ENCODE measurements around the gene TMC6.

The TMC6 gene

GRCh38 chr17:78096093-78096492 is 32.5 kb downstream of the TMC6 start:
- no peak overlapping the region for H2BK5ac ChIP-seq (ENCODE audit: low read depth, low read length, poor library complexity, severe bottlenecking)
- DNase-seq: no peak
- H3K27ac ChIP-seq (ENCODE audit: low read length, poor library complexity, severe bottlenecking): no peak overlapping the region
- no peak overlapping the region for H3K23ac ChIP-seq (ENCODE audit: low read length in 2 of 2)
- H3K79me1 ChIP-seq (replicated peaks; ENCODE audit: low read length, poor library complexity, severe bottlenecking): no peaks in the 10 kb centered on the region
- H3K18ac ChIP-seq (ENCODE audit: low read depth in 1 of 2, low read length in 2 of 2): no peak overlapping the region
- H3K4me1 ChIP-seq (ENCODE audit: control insufficient read depth, insufficient read depth, low read depth, low read length): no peaks in the 10 kb centered on the region
- H3K4me3 ChIP-seq (ENCODE audit: insufficient read depth in 1 of 2, low read depth in 1 of 2, low read length in 2 of 2): no peak overlapping the region
- H2BK12ac ChIP-seq (ENCODE audit: low read length in 2 of 2): no peak overlapping the region
- no peaks in the 10 kb centered on the region for H3K9me3 ChIP-seq (ENCODE audit: control insufficient read depth, low read length)
- H2BK120ac ChIP-seq (ENCODE audit: low read depth, low read length): no peak overlapping the region
- no peak overlapping the region for H2AFZ ChIP-seq (ENCODE audit: low read depth, low read length)
- H3K9ac ChIP-seq (ENCODE audit: low read length): no peak overlapping the region
- H4K91ac ChIP-seq (ENCODE audit: low read length): no peak overlapping the region
- no peak overlapping the region for H3K4ac ChIP-seq (ENCODE audit: low read depth in 1 of 2, low read length in 2 of 2)
- no peak overlapping the region for H3K4me2 ChIP-seq (ENCODE audit: low read length, poor library complexity, severe bottlenecking)
- WGBS: 100% methylated on average over 9 of the region's 9 CpGs
- H2AK5ac ChIP-seq (ENCODE audit: low read length, severe bottlenecking): no peak overlapping the region
- peaks cover 55 to 89% of the 10 kb centered on the region in 2 experiments for H3K36me3 ChIP-seq (ENCODE audit: control insufficient read depth in 1 of 2, insufficient read depth in 2 of 2, low read depth in 1 of 2, low read length in 2 of 2)
- no peak overlapping the region for H3K14ac ChIP-seq (ENCODE audit: low read length in 2 of 2)
- no peaks in the 10 kb centered on the region for H3K27me3 ChIP-seq (ENCODE audit: control insufficient read depth in 1 of 2, insufficient read depth in 1 of 2, low read length in 2 of 2)
- no peak overlapping the region for H2BK15ac ChIP-seq (ENCODE audit: low read depth, poor library complexity, severe bottlenecking)
- H4K8ac ChIP-seq (ENCODE audit: low read length): no peak overlapping the region

GRCh38 chr17:78095035-78095434 is 33.5 kb downstream of the TMC6 start:
- Histone ChIP-seq H2AFZ (ENCODE audit: low read depth, low read length) (no peak overlapping the region), H3K4me2 (ENCODE audit: low read length, poor library complexity, severe bottlenecking) (no peak overlapping the region), H2AK5ac (ENCODE audit: low read length, severe bottlenecking) (no peak overlapping the region), H3K18ac (ENCODE audit: low read depth in 1 of 2, low read length in 2 of 2) (no peak overlapping the region), H3K9me3 (ENCODE audit: control insufficient read depth, low read length) (no peaks in the 10 kb centered on the region), H2BK12ac (ENCODE audit: low read length in 2 of 2) (no peak overlapping the region), H3K36me3 (ENCODE audit: control insufficient read depth in 1 of 2, insufficient read depth in 2 of 2, low read depth in 1 of 2, low read length in 2 of 2) (peaks cover 53 to 93% of the 10 kb centered on the region in 2 experiments), H4K8ac (ENCODE audit: low read length) (no peak overlapping the region), H4K91ac (ENCODE audit: low read length) (no peak overlapping the region), H3K27ac (ENCODE audit: low read length, poor library complexity, severe bottlenecking) (no peak overlapping the region), H3K4me3 (ENCODE audit: insufficient read depth in 1 of 2, low read depth in 1 of 2, low read length in 2 of 2) (no peak overlapping the region), H3K4ac (ENCODE audit: low read depth in 1 of 2, low read length in 2 of 2) (no peak overlapping the region), H3K14ac (ENCODE audit: low read length in 2 of 2) (no peak overlapping the region), H3K23ac (ENCODE audit: low read length in 2 of 2) (no peak overlapping the region), H3K79me1 (replicated peaks; ENCODE audit: low read length, poor library complexity, severe bottlenecking) (no peaks in the 10 kb centered on the region), H3K9ac (ENCODE audit: low read length) (no peak overlapping the region), H3K4me1 (ENCODE audit: control insufficient read depth, insufficient read depth, low read depth, low read length) (no peaks in the 10 kb centered on the region), H2BK5ac (ENCODE audit: low read depth, low read length, poor library complexity, severe bottlenecking) (no peak overlapping the region), H3K27me3 (ENCODE audit: control insufficient read depth in 1 of 2, insufficient read depth in 1 of 2, low read length in 2 of 2) (no peaks in the 10 kb centered on the region), H2BK120ac (ENCODE audit: low read depth, low read length) (no peak overlapping the region), H2BK15ac (ENCODE audit: low read depth, poor library complexity, severe bottlenecking) (no peak overlapping the region)
- DNase-seq: no peak
- 98% methylated on average over 6 of the region's 6 CpGs for WGBS

GRCh38 chr17:78092794-78093324 is 35.7 kb downstream of the TMC6 start:
- Histone ChIP-seq H2BK12ac (ENCODE audit: low read length in 2 of 2) (no peak overlapping the region), H3K36me3 (ENCODE audit: control insufficient read depth in 1 of 2, insufficient read depth in 2 of 2, low read depth in 1 of 2, low read length in 2 of 2) (peaks cover 40 to 88% of the 10 kb centered on the region in 2 experiments), H4K8ac (ENCODE audit: low read length) (no peak overlapping the region), H2BK120ac (ENCODE audit: low read depth, low read length) (no peak overlapping the region), H3K4me1 (ENCODE audit: control insufficient read depth, insufficient read depth, low read depth, low read length) (no peaks in the 10 kb centered on the region), H2AK5ac (ENCODE audit: low read length, severe bottlenecking) (no peak overlapping the region), H3K23ac (ENCODE audit: low read length in 2 of 2) (no peak overlapping the region), H3K79me1 (replicated peaks; ENCODE audit: low read length, poor library complexity, severe bottlenecking) (no peaks in the 10 kb centered on the region), H3K27ac (ENCODE audit: low read length, poor library complexity, severe bottlenecking) (no peak overlapping the region), H3K27me3 (ENCODE audit: control insufficient read depth in 1 of 2, insufficient read depth in 1 of 2, low read length in 2 of 2) (no peaks in the 10 kb centered on the region), H3K9me3 (ENCODE audit: control insufficient read depth, low read length) (no peaks in the 10 kb centered on the region), H2BK5ac (ENCODE audit: low read depth, low read length, poor library complexity, severe bottlenecking) (no peak overlapping the region), H2BK15ac (ENCODE audit: low read depth, poor library complexity, severe bottlenecking) (no peak overlapping the region), H3K9ac (ENCODE audit: low read length) (no peak overlapping the region), H3K18ac (ENCODE audit: low read depth in 1 of 2, low read length in 2 of 2) (no peak overlapping the region), H3K14ac (ENCODE audit: low read length in 2 of 2) (no peak overlapping the region), H3K4me2 (ENCODE audit: low read length, poor library complexity, severe bottlenecking) (no peak overlapping the region), H2AFZ (ENCODE audit: low read depth, low read length) (no peak overlapping the region), H3K4ac (ENCODE audit: low read depth in 1 of 2, low read length in 2 of 2) (no peak overlapping the region), H4K91ac (ENCODE audit: low read length) (no peak overlapping the region), H3K4me3 (ENCODE audit: insufficient read depth in 1 of 2, low read depth in 1 of 2, low read length in 2 of 2) (no peak overlapping the region)
- no peak for DNase-seq
- 91% methylated on average over 6 of the region's 6 CpGs for WGBS

- H3K79me1 ChIP-seq (replicated peaks; ENCODE audit: low read length, poor library complexity, severe bottlenecking): no peaks in the 10 kb centered on the region
- H3K18ac ChIP-seq (ENCODE audit: low read depth in 1 of 2, low read length in 2 of 2): no peak overlapping the region
- no peaks in the 10 kb centered on the region for H3K27me3 ChIP-seq (ENCODE audit: control insufficient read depth in 1 of 2, insufficient read depth in 1 of 2, low read length in 2 of 2)
- H3K4me3 ChIP-seq (ENCODE audit: insufficient read depth in 1 of 2, low read depth in 1 of 2, low read length in 2 of 2): no peak overlapping the region
- no peak overlapping the region for H3K27ac ChIP-seq (ENCODE audit: low read length, poor library complexity, severe bottlenecking)
- no peak overlapping the region for H3K23ac ChIP-seq (ENCODE audit: low read length in 2 of 2)
- H3K4ac ChIP-seq (ENCODE audit: low read depth in 1 of 2, low read length in 2 of 2): no peak overlapping the region
- 95% methylated on average over 7 of the region's 7 CpGs for WGBS
- H2AFZ ChIP-seq (ENCODE audit: low read depth, low read length): no peak overlapping the region
- H4K8ac ChIP-seq (ENCODE audit: low read length): no peak overlapping the region
- H2BK120ac ChIP-seq (ENCODE audit: low read depth, low read length): no peak overlapping the region
- no peak overlapping the region for H2BK5ac ChIP-seq (ENCODE audit: low read depth, low read length, poor library complexity, severe bottlenecking)
- no peak overlapping the region for H4K91ac ChIP-seq (ENCODE audit: low read length)
- no peak overlapping the region for H3K14ac ChIP-seq (ENCODE audit: low read length in 2 of 2)
- no peak overlapping the region for H2AK5ac ChIP-seq (ENCODE audit: low read length, severe bottlenecking)
- H3K9ac ChIP-seq (ENCODE audit: low read length): peak overlapping the region; percentile 38
- no peaks in the 10 kb centered on the region for H3K9me3 ChIP-seq (ENCODE audit: control insufficient read depth, low read length)
- no peak overlapping the region for H2BK15ac ChIP-seq (ENCODE audit: low read depth, poor library complexity, severe bottlenecking)
- H3K4me1 ChIP-seq (ENCODE audit: control insufficient read depth, insufficient read depth, low read depth, low read length): peaks cover 2% of the 10 kb centered on the region
- H3K4me2 ChIP-seq (ENCODE audit: low read length, poor library complexity, severe bottlenecking): no peak overlapping the region
- peak; percentile 3 for DNase-seq
- no peak overlapping the region for H2BK12ac ChIP-seq (ENCODE audit: low read length in 2 of 2)
- peaks cover 25 to 87% of the 10 kb centered on the region in 2 experiments for H3K36me3 ChIP-seq (ENCODE audit: control insufficient read depth in 1 of 2, insufficient read depth in 2 of 2, low read depth in 1 of 2, low read length in 2 of 2)
Measured at GRCh38 chr17:78089576-78090281, 38.8 kb downstream of the TMC6 start.
